RWPE2 (cell line): ENCODE measurements around the gene SUGT1.

Source experiments
- ATAC-seq: fragments of 200-7000 bp; cut with Tn5 transposase; 3 replicates; pipeline ENCODE4 v1.9.1; 2021; ENCODE audit warnings: low read depth
- DNase-seq: peaks from one replicate; pipeline ENCODE4 v3.0.0-alpha.2; 2020; ENCODE audit warnings: low spot score
- H3K27ac ChIP-seq: fragments of 450-650 bp; 2 replicates; pipeline ENCODE4 v1.5.1; 2017; ENCODE audit warnings: mild to moderate bottlenecking; ENCODE audit not compliant: poor library complexity, severe bottlenecking
- H3K27me3 ChIP-seq: fragments of 250-450 bp; sonication (Bioruptor Pico); 2 replicates; pipeline ENCODE4 v1.5.1; 2021; ENCODE audit warnings: mild to moderate bottlenecking, moderate library complexity; ENCODE audit not compliant: insufficient read depth, poor library complexity, severe bottlenecking
- H3K36me3 ChIP-seq: fragments of 250-450 bp; sonication (Bioruptor Pico); 2 replicates; pipeline ENCODE4 v1.5.1; 2020; ENCODE audit warnings: low read depth, mild to moderate bottlenecking, moderate library complexity
- H3K4me1 ChIP-seq: fragments of 250-450 bp; sonication (Bioruptor Pico); 2 replicates; pipeline ENCODE4 v1.5.1; 2021; ENCODE audit warnings: mild to moderate bottlenecking, moderate library complexity; ENCODE audit not compliant: insufficient read depth, poor library complexity, severe bottlenecking
- H3K4me3 ChIP-seq: fragments of 250-450 bp; sonication (Bioruptor Pico); 2 replicates; pipeline ENCODE4 v1.5.1; 2021; ENCODE audit warnings: mild to moderate bottlenecking, moderate library complexity; ENCODE audit not compliant: severe bottlenecking
- H3K9me3 ChIP-seq: fragments of 250-450 bp; sonication (Bioruptor Pico); 2 replicates; pipeline ENCODE4 v1.5.1; 2021; ENCODE audit warnings: mild to moderate bottlenecking, moderate library complexity; ENCODE audit not compliant: severe bottlenecking
- TF ChIP-seq, protein P1 (sequence below): fragments of 450-650 bp; IDR thresholded peaks from one replicate; pipeline ENCODE4 v1.5.1; 2017; ENCODE audit warnings: mild to moderate bottlenecking, moderate library complexity; ENCODE audit not compliant: poor library complexity, severe bottlenecking

The SUGT1 gene

GRCh38 chr13:52737451-52737850, 84.8 kb downstream of the SUGT1 start:
- no peak for DNase-seq
- TF ChIP-seq, protein P1, sequence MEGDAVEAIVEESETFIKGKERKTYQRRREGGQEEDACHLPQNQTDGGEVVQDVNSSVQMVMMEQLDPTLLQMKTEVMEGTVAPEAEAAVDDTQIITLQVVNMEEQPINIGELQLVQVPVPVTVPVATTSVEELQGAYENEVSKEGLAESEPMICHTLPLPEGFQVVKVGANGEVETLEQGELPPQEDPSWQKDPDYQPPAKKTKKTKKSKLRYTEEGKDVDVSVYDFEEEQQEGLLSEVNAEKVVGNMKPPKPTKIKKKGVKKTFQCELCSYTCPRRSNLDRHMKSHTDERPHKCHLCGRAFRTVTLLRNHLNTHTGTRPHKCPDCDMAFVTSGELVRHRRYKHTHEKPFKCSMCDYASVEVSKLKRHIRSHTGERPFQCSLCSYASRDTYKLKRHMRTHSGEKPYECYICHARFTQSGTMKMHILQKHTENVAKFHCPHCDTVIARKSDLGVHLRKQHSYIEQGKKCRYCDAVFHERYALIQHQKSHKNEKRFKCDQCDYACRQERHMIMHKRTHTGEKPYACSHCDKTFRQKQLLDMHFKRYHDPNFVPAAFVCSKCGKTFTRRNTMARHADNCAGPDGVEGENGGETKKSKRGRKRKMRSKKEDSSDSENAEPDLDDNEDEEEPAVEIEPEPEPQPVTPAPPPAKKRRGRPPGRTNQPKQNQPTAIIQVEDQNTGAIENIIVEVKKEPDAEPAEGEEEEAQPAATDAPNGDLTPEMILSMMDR = no peak
- H3K4me1 ChIP-seq = no peaks in the 10 kb centered on the region
- H3K27ac ChIP-seq = no peak overlapping the region
- no peaks in the 10 kb centered on the region for H3K9me3 ChIP-seq
- no peak for ATAC-seq
- no peaks in the 10 kb centered on the region for H3K36me3 ChIP-seq
- peaks cover 41% of the 10 kb centered on the region for H3K27me3 ChIP-seq
- no peak overlapping the region for H3K4me3 ChIP-seq

GRCh38 chr13:52737965-52738364, 85.3 kb downstream of the SUGT1 start:
- H3K36me3 ChIP-seq = no peaks in the 10 kb centered on the region
- H3K4me3 ChIP-seq = no peak overlapping the region
- no peaks in the 10 kb centered on the region for H3K4me1 ChIP-seq
- DNase-seq = no peak
- H3K27ac ChIP-seq = no peak overlapping the region
- ATAC-seq = no peak
- TF ChIP-seq, protein P1 = no peak
- H3K9me3 ChIP-seq = no peaks in the 10 kb centered on the region
- peaks cover 41% of the 10 kb centered on the region for H3K27me3 ChIP-seq

- TF ChIP-seq, protein P1 = peak; percentile 34
- H3K4me3 ChIP-seq = no peak overlapping the region
- DNase-seq (no peak), ATAC-seq (no peak)
- no peaks in the 10 kb centered on the region for H3K4me1 ChIP-seq
- H3K9me3 ChIP-seq = no peaks in the 10 kb centered on the region
- H3K27me3 ChIP-seq = peaks cover 41% of the 10 kb centered on the region
- no peak overlapping the region for H3K27ac ChIP-seq
- H3K36me3 ChIP-seq = no peaks in the 10 kb centered on the region
Observed at GRCh38 chr13:52738719-52739467, 86.3 kb downstream of the SUGT1 start.

DNA sequence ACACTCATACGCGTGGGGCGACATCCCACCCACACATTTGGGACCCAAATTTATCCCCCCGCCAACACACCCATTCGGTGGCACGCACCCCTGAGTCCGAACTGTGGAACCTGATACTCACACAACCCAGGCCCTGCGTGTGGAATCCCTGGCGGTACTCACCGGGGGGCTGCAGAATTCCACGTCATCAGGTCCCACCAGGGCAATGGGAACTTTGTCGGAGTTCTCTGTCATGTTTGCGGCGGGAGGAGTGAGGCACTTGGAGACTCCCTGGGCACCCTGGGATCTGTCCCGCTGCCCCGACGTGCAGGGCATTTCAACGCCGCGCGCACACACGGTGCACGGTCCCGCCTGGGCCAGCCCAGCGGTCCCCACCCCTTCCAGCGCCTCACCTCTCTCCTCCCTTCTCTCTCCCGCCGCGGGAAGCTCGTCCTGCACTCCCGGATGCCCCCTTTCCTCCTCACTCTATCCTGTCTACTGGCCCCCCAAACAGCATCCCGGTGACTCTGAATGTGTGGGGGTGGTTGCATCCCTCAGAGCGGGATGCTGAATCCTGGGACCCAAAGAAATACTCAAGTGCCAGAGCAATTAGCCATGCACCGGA, 86.9 kb downstream of the SUGT1 start, which contains the start of gene CNMD:
Gene CNMD (minus strand): TSS at position 353 of the 604 bp plus-strand sequence. CDS start 119 bp downstream, at position 234.
- TF ChIP-seq, protein P1 = no peak
- H3K9me3 ChIP-seq = no peaks in the 10 kb centered on the region
- H3K27ac ChIP-seq = no peak within 1 kb of the TSS
- H3K4me1 ChIP-seq = no peaks in the 10 kb centered on the region
- H3K36me3 ChIP-seq = no peaks in the 10 kb centered on the region
- DNase-seq (no peak), ATAC-seq (no peak)
- peaks cover 41% of the 10 kb centered on the region for H3K27me3 ChIP-seq
- no peak within 1 kb of the TSS for H3K4me3 ChIP-seq

GRCh38 chr13:52743569-52743968, 90.9 kb downstream of the SUGT1 start:
- H3K9me3 ChIP-seq = no peaks in the 10 kb centered on the region
- TF ChIP-seq, protein P1 = no peak
- ATAC-seq = no peak

More at GRCh38 chr13:52743569-52743968, 90.9 kb downstream of the SUGT1 start:
- no peak overlapping the region for H3K27ac ChIP-seq
- H3K36me3 ChIP-seq = no peaks in the 10 kb centered on the region
- no peaks in the 10 kb centered on the region for H3K4me1 ChIP-seq
- H3K4me3 ChIP-seq = no peak overlapping the region
- DNase-seq = no peak
- H3K27me3 ChIP-seq = peaks cover 27% of the 10 kb centered on the region
